DOHH2 (cell line): ENCODE data around the gene FAM171A1.

ENCODE experiments used
- CTCF ChIP-seq: fragments of 200-600 bp; sonication (generic); IDR thresholded peaks from one replicate; pipeline ENCODE4 v1.5.1; 2014; ENCODE audit warnings: antibody characterized with exemption, mild to moderate bottlenecking, low read depth, low read length; ENCODE audit not compliant: poor library complexity, severe bottlenecking
- EZH2phosphoT487 ChIP-seq: fragments of 200-600 bp; sonication (generic); IDR thresholded peaks from 2 replicates; pipeline ENCODE4 v1.6.1; 2017; ENCODE audit warnings: borderline replicate concordance, mild to moderate bottlenecking, antibody characterized with exemption, low read length, moderate library complexity, mixed read lengths

- TF ChIP-seq CTCF (no peak), EZH2phosphoT487 (no peak)
These were observed 3.6 kb downstream of the FAM171A1 start for GRCh38 chr10:15367296-15368085.
